Measurements from ENCODE around the gene NACC2. TPM values are rescaled to one million over a fixed set of nuclear protein-coding genes. Genes with fewer than 3 reads are reported as not detected.
A peak's percentile ranks its signal among the peaks of the same experiment; 100 is the strongest.

Gene NACC2
- total and polyA plus RNA-seq, 8 donors = 4.1 to 69.2 (median 10.0) TPM

- no peak overlapping the region for H3K4me3 ChIP-seq
- intact Hi-C loops (cut with DNase I; ENCODE audit: low total_unique reads) = no loop called here
- H3K4me1 ChIP-seq = peaks cover 48 to 64% (median 58%) of the 10 kb centered on the region in 4 donors
- no peak for TF ChIP-seq CTCF (IDR thresholded peaks at IDR 0.05)
- no peak for TF ChIP-seq POLR2AphosphoS5 (IDR thresholded peaks at IDR 0.05)
- TF ChIP-seq POLR2A (IDR thresholded peaks at IDR 0.05) = no peak
- TF ChIP-seq EP300 (IDR thresholded peaks at IDR 0.05) = no peak
- peaks cover 16 to 25% (median 21%) of the 10 kb centered on the region in 4 donors for H3K36me3 ChIP-seq
- H3K27ac ChIP-seq = peak overlapping the region in 1 of 5 donors; percentile 89
- H3K9me3 ChIP-seq = no peaks in the 10 kb centered on the region
- no peak for DNase-seq
- no peaks in the 10 kb centered on the region for H3K27me3 ChIP-seq
- 82 to 92% (median 90%) methylated on average over 13 to 22 of the region's 22 CpGs for WGBS, 5 donors
These were observed 16.1 kb upstream of the NACC2 start for GRCh38 chr9:136111190-136111589.

- peak overlapping the region; percentile 38 to 89 (median 83) for H3K27ac ChIP-seq
- H3K36me3 ChIP-seq = peaks cover 8 to 16% (median 12%) of the 10 kb centered on the region in 4 donors
- no peaks in the 10 kb centered on the region for H3K9me3 ChIP-seq
- DNase-seq = peak in 1 of 2 donors; percentile 66
- H3K27me3 ChIP-seq = no peaks in the 10 kb centered on the region
- no peak for TF ChIP-seq CTCF (IDR thresholded peaks at IDR 0.05)
- TF ChIP-seq EP300 (IDR thresholded peaks at IDR 0.05) = no peak
- no peak for TF ChIP-seq POLR2A (IDR thresholded peaks at IDR 0.05)
- no peak for TF ChIP-seq POLR2AphosphoS5 (IDR thresholded peaks at IDR 0.05)
- 20 to 44% (median 29%) methylated on average over 33 to 42 of the region's 42 CpGs for WGBS, 5 donors
- intact Hi-C loops (cut with DNase I; ENCODE audit: low total_unique reads) = no loop called here
- peaks cover 56 to 66% (median 61%) of the 10 kb centered on the region in 4 donors for H3K4me1 ChIP-seq
- H3K4me3 ChIP-seq = peak overlapping the region; percentile 30 to 45 (median 38)
These were observed 15.3 kb upstream of the NACC2 start for GRCh38 chr9:136110082-136111061.

GRCh38 chr9:136109351-136110081 lies 14.4 kb upstream of the NACC2 start:
- intact Hi-C loops (cut with DNase I; ENCODE audit: low total_unique reads) = no loop called here
- TF ChIP-seq EP300 (IDR thresholded peaks at IDR 0.05) = peak; percentile 54
- peak; percentile 77 to 94 (median 87) for TF ChIP-seq POLR2AphosphoS5 (IDR thresholded peaks at IDR 0.05)
- no peak for TF ChIP-seq POLR2A (IDR thresholded peaks at IDR 0.05)
- no peak for TF ChIP-seq CTCF (IDR thresholded peaks at IDR 0.05)
- peaks cover under 1 to 8% (median 4%) of the 10 kb centered on the region in 4 donors for H3K36me3 ChIP-seq
- peak overlapping the region; percentile 30 to 45 (median 38) for H3K4me3 ChIP-seq
- H3K9me3 ChIP-seq = no peaks in the 10 kb centered on the region
- no peaks in the 10 kb centered on the region for H3K27me3 ChIP-seq
- H3K4me1 ChIP-seq = peaks cover 59 to 74% (median 69%) of the 10 kb centered on the region in 4 donors
- peak overlapping the region; percentile 69 to 89 (median 83) for H3K27ac ChIP-seq
- DNase-seq = peak; percentile 96 to 97
- WGBS, 5 donors = 1 to 2% (median 1%) methylated on average over 24 to 48 of the region's 48 CpGs
